HCT116 (cell line): ENCODE measurements around the gene NFATC1.

ENCODE experiments used
- CTCF ChIP-seq, 3 experiments: fragments of 200-600 bp in 1 of 3; sonication (generic) in 1 of 3; IDR thresholded peaks in 2 of 3; conservative IDR thresholded peaks in 1 of 3; 2 replicates each; pipeline ENCODE4 v1.5.1; 2012 to 2017; ENCODE audit warnings: low read depth in 2 of 3, low read length in 2 of 3, antibody characterized with exemption in 1 of 3, borderline replicate concordance in 1 of 3, control low read depth in 1 of 3, mild to moderate bottlenecking in 1 of 3, mixed read lengths in 1 of 3, mixed run types in 1 of 3, moderate library complexity in 1 of 3; ENCODE audit not compliant: insufficient read depth in 1 of 3
- POLR2A ChIP-seq: IDR thresholded peaks from 2 replicates; pipeline ENCODE4 v1.7.0; 2011; ENCODE audit warnings: borderline replicate concordance; ENCODE audit not compliant: insufficient read depth, insufficient read length; ENCODE audit errors: extremely low read depth
- ZBTB33 ChIP-seq: IDR thresholded peaks from 2 replicates; pipeline ENCODE4 v1.6.1; 2011; ENCODE audit warnings: mild to moderate bottlenecking, low read length, moderate library complexity; ENCODE audit not compliant: insufficient replicate concordance; ENCODE audit errors: extremely low read depth
- ZFX ChIP-seq: fragments of 450-650 bp; IDR thresholded peaks from 2 replicates; pipeline ENCODE4 v1.6.1; 2017
- ZNF274 ChIP-seq: fragments of 200-500 bp; sonication (Bioruptor generic); IDR thresholded peaks from 2 replicates; pipeline ENCODE4 v1.6.1; 2014; ENCODE audit warnings: mild to moderate bottlenecking, low read depth, low read length, inconsistent platforms
- TF ChIP-seq, protein P1 (sequence below): IDR thresholded peaks from 2 replicates; pipeline ENCODE4 v1.6.1; 2012

DNA sequence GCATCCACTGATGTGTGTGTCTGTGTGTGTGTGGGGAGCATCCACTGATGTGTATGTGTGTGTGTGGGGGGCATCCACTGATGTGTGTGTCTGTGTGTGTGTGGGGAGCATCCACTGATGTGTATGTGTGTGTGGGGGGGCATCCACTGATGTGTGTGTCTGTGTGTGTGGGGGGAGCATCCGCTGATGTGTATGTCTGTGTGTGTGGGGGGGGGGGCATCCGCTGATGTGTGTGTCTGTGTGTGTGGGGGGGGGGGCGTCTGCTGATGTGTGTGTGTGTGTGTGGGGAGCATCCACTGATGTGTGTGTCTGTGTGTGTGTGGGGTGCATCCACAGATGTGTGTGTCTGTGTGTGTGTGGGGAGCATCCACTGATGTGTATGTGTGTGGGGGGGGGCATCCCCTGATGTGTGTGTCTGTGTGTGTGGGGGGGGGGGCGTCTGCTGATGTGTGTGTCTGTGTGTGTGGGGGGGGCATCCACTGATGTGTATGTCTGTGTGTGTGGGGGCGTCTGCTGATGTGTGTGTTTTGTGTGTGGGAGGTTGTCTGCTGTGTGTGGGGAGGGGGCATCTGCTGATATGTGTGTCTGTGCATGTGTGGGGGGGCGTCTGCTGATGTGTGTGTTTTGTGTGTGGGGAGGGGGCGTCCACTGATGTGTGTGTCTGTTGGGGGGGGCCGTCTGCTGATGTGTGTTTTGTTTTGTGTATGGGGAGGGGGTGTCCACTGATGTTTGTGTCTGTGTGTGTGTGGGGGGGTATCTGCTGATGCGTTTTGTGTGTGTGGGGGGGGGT lies 125.9 kb downstream of the NFATC1 start:
- TF ChIP-seq POLR2A (no peak), ZFX (no peak), ZNF274 (no peak), CTCF (IDR thresholded peaks at IDR 0.05 in 2 of 3, conservative IDR thresholded peaks at IDR 0.05 in 1 of 3; ENCODE audit: borderline replicate concordance in 1 of 3, insufficient read depth in 1 of 3, low read depth in 2 of 3, low read length in 2 of 3) (no peak), ZBTB33 (no peak)
- TF ChIP-seq, protein P1, sequence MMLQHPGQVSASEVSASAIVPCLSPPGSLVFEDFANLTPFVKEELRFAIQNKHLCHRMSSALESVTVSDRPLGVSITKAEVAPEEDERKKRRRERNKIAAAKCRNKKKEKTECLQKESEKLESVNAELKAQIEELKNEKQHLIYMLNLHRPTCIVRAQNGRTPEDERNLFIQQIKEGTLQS: no peak
